HG03139 (cell line): ENCODE measurements around the gene HECW1.
"Not testable (repeated sequence)": the region's sequence is repeated elsewhere in the genome, so short reads cannot be mapped to it uniquely, and the experiment has no call there.

ENCODE experiments used
- ATAC-seq: cut with Tn5 transposase; IDR thresholded peaks from one replicate; pipeline ENCODE4 v1.9.1; 2021; ENCODE audit not compliant: unreplicated experiment

Gene HECW1

DNA sequence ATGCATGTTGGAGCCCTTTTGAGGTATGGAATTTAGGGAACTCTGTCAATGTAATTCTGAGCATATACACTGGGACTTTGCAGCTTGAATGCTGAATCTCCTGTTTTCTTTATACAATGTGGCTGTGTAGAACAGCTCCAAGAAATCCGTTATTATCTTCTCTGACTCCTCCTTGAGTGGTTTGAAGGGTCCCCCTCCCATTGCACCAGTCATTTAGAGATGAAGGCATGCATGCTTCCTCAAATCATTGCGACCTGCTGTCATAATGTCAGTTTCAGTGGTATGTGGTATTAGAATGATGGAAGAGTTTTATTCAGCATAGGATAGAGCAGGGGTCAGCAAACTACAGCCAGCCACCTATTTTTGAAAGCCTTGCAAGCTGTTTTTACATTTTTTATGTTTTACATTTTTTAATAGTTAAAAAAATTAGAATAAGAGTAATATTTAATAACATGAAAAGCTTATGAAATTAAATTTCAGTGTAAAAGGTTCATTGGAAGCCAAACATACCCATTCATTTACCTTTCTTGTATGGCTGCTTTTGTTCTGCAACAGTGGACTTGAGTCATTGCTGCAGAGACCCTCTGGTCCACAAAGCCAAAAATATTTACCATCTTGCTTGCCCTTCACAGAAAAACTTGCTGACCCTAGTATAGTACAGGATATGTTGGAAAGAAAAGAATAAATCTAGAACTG, 478.6 kb downstream of the HECW1 start:
- ATAC-seq, result peak; percentile 76

DNA sequence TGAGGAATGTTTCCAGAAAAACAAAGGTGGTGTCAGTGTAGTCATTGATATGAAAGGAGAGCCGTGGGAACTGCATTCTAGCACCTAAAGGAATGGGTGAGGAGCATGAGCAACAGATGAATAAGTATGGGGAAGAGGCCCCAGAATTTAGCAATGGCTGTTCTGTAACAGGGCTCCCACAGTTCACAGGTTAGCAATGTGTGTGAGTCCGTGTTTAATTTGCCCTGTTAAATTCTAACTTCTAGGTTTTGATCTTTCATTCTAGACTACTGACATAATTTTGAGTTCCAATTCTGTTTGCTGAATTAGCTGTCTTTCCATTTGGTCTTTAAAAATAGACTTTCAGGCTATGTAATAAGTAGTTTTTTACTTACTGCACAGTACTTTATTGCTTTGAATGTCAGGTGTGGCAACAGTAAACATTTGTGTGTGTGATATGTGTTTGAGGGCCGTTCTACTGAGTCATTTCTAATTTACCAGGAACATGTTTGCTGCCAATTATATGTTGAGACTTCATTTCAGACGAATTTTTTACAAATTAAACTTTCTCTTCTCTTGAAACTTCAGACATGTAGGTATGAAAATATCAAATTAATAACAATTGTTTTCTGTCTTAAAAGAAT, 479.2 kb downstream of the HECW1 start:
- peak; percentile 27 for ATAC-seq

DNA sequence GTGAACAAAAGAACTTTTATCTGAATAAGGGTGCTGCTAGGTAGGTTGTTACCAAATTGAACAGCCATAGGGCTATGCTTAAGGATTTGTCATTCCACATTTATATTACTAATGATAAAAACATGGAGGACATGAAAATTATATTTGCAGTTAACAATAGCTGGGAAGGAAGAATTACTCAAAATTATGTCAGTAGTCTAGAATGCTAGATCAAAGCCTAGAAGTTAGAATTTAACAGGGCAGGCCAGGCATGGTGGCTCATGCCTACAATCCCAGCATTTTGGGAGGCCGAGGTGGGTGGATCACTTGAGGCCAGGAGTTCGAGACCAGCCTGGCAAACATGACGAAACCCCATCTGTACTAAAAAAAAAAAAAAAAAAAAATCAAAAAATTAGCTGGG, 479.9 kb downstream of the HECW1 start:
- no peak for ATAC-seq

- ATAC-seq, result no peak
These were observed 480.6 kb downstream of the HECW1 start for GRCh38 chr7:43593010-43593409.

GRCh38 chr7:43594020-43594419, 481.6 kb downstream of the HECW1 start:
- ATAC-seq, result no peak

DNA sequence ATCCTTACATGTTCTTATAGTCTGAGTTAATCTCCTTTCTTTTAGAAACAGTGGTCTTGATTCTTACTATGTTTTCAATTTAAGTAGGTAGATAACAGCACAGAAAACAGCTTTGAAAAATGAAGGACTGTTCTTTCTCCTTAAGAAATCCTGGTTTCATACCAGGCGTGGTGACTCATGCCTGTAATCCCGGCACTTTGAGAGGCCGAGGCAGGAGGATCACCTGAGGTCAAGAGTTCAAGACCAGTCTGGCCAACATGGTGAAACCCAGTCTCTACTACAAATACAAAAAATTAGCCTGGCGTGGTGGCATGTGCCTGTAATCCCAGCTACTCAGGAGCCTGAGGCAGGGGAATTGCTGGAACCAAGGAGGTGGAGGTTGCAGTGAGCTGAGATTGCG, 484.0 kb downstream of the HECW1 start:
- not testable (repeated sequence) for ATAC-seq

DNA sequence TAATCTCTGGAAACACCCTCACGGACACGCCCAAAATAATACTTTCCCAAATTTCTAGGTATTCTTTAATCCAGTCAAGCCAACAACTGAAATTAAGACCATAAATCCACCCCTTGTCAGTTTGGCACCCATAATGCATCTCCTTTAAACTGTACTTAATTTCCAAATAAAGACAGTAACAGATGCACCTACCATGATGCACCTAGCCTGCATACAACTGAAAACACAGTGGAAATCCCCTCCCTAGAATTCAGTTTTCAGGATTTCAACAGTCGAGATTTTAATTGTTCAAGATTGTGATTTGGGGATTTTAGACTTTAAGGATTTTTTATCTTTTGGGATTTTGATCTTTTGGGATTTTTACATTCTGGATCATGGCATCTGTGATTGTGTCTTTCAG, 487.6 kb downstream of the HECW1 start:
- no peak for ATAC-seq

DNA sequence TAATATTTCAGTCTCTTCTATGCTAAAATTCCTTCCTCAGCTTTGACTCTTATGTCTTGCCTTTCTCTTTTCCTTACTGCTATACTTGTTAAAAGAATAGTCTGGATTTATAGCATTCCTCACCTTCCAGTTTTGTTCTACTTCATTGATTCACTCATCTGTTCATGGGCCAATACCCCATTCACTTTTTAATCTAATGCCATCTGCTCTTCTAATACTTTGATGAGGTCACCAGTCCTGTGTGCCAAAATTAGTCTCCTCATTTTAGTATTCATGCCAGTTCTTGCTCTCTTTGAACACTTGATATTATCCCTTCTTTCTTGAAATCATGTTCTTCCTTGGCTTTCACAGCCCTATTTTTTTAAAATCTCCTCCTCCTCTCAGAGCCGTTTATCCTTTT, 489.8 kb downstream of the HECW1 start:
- ATAC-seq, result no peak

GRCh38 chr7:43604251-43604650, 491.8 kb downstream of the HECW1 start:
- no peak for ATAC-seq

GRCh38 chr7:43609097-43609496, 496.6 kb downstream of the HECW1 start:
- ATAC-seq, result no peak

DNA sequence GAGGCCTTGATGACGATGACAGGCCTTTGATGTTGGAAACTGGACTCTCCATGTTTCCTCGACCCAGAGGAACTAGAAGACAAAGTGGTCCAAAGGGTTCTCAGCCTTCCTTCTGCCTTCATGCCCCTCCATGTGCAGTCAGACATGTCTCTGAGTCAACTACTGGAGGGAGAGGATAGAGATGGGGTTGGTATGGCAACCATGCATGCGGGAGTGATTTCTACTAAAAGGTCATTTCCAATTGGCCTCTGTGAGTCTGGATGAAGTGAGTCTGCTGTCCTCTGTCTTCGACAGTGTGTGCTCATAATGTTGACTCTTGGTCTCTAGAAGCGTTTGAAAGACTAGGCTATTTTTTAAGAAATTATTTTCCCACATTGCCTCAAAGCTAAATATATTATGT, 499.7 kb downstream of the HECW1 start:
- ATAC-seq, result no peak

DNA sequence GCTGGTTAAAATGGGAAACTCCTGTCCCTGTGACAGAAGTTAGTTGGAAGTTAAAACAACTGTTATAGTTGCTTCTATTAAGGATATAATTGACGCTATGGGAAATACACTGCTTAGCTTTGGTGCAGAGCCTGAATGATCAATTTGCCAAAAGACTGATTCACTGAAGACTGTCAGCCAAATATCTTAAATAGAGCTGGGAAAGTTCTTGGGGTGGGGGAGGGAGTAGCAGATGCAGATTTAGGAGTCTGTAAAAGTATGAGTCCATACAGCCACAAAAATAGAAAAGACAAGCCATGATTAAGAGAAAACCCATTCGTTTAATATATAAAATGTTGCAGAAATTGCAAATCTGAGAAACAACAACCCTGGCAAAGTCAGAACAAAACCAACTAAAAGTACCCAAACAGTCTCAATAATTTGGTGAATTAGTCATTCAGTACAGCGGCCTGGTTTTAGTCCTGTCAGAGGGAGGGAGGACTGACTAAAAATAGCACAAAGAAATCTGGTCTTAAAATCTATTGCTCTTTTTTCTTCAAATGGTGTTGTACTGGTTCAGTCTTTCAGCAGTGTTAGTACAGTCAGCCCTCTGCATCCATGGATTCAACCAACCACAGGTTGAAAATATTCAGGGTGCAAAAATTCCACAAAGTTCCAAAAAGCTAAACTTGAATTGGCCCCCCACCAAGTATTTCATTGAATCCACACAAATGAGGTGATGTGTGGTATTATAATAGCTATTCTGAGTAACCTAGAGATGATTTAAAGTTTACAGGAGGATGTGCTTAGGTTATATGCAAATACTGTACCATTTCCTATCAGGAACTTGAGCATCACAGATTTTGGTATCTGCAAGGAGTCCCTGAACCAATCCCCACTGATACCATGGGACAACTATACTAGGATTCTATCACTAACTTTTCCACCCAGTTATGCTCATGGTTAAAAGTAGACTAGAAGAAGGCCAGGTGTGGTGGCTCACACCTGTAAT, 500.4 kb downstream of the HECW1 start:
- ATAC-seq, result no peak
